Measurements from ENCODE around the gene ADGRB2. TPM values are rescaled to one million over a fixed set of nuclear protein-coding genes. Genes with fewer than 3 reads are reported as not detected.

The ADGRB2 gene
- total RNA-seq, 2 experiments from 2014 or later, result 4.0 to 11.4 TPM

DNA sequence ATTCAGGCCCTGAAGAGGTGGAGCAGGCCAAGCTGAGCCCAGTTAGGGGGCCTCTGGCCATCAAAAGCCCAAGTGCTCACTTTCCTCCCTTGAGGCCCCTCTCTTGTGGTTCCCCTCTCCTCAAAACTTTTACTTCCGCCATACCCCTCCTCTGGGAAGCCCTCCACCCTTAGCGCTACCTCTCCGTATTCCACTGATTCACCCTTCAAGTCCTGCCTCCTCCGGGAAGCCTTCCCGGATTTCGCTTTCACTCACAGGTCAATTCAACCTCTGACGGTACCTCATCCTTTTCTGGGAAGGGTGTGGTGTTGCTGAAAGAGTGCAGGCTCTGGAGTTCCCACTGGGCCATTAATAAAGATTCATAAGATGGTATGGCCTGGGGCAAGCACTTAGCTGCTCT lies 32.6 kb upstream of the ADGRB2 start:
- no peak for DNase-seq (ENCODE audit: low spot score)
- H4K20me1 ChIP-seq (ENCODE audit: insufficient read depth, low read length), result no peaks in the 10 kb centered on the region
- H3K4me2 ChIP-seq (ENCODE audit: low read length), result no peak overlapping the region
- no peak overlapping the region for H3K4me3 ChIP-seq (ENCODE audit: low read depth, low read length, poor library complexity, severe bottlenecking)
- BruUV-seq (replicated peaks), result no TSS peak
- no peaks in the 10 kb centered on the region for H3K36me3 ChIP-seq (ENCODE audit: insufficient read depth, low read length)
- POLR2A ChIA-PET, result interaction anchor here (0.6 kb wide), 1 partner anchor 91 kb away, joined by 3 read pairs; no protein-coding TSS in a partner anchor
- H3K79me2 ChIP-seq (ENCODE audit: insufficient read depth, low read depth, low read length), result no peaks in the 10 kb centered on the region
- CTCF ChIA-PET (ENCODE audit: unreplicated experiment), result no interaction called here
- H3K4me1 ChIP-seq (ENCODE audit: insufficient read depth, low read length, poor library complexity, severe bottlenecking), result peaks cover 11% of the 10 kb centered on the region
- no peak for TF ChIP-seq EZH2phosphoT487 (IDR thresholded peaks at IDR 0.05; ENCODE audit: borderline replicate concordance, low read depth, low read length)
- TF ChIP-seq, protein P1, sequence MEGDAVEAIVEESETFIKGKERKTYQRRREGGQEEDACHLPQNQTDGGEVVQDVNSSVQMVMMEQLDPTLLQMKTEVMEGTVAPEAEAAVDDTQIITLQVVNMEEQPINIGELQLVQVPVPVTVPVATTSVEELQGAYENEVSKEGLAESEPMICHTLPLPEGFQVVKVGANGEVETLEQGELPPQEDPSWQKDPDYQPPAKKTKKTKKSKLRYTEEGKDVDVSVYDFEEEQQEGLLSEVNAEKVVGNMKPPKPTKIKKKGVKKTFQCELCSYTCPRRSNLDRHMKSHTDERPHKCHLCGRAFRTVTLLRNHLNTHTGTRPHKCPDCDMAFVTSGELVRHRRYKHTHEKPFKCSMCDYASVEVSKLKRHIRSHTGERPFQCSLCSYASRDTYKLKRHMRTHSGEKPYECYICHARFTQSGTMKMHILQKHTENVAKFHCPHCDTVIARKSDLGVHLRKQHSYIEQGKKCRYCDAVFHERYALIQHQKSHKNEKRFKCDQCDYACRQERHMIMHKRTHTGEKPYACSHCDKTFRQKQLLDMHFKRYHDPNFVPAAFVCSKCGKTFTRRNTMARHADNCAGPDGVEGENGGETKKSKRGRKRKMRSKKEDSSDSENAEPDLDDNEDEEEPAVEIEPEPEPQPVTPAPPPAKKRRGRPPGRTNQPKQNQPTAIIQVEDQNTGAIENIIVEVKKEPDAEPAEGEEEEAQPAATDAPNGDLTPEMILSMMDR (conservative IDR thresholded peaks at IDR 0.05; ENCODE audit: low read length), result no peak
- H3K9me2 ChIP-seq (ENCODE audit: insufficient read depth, low read length), result no peaks in the 10 kb centered on the region
- H3K27ac ChIP-seq (ENCODE audit: low read depth, low read length, poor library complexity, severe bottlenecking), result no peak overlapping the region
- no peak overlapping the region for H2AFZ ChIP-seq (ENCODE audit: low read length)
- no peaks in the 10 kb centered on the region for H3K9me3 ChIP-seq (ENCODE audit: low read length)
- intact Hi-C loops (cut with micrococcal nuclease; ENCODE audit: unreplicated experiment), result no loop called here

- H3K4me1 ChIP-seq (ENCODE audit: insufficient read depth, low read length, poor library complexity, severe bottlenecking), result peaks cover 4% of the 10 kb centered on the region
- BruUV-seq (replicated peaks), result no TSS peak
- H3K4me2 ChIP-seq (ENCODE audit: low read length), result no peak overlapping the region
- no peaks in the 10 kb centered on the region for H3K9me2 ChIP-seq (ENCODE audit: insufficient read depth, low read length)
- H4K20me1 ChIP-seq (ENCODE audit: insufficient read depth, low read length), result no peaks in the 10 kb centered on the region
- no peak for TF ChIP-seq EZH2phosphoT487 (IDR thresholded peaks at IDR 0.05; ENCODE audit: borderline replicate concordance, low read depth, low read length)
- TF ChIP-seq, protein P1 (conservative IDR thresholded peaks at IDR 0.05; ENCODE audit: low read length), result no peak
- H3K9me3 ChIP-seq (ENCODE audit: low read length), result no peaks in the 10 kb centered on the region
- no peaks in the 10 kb centered on the region for H3K79me2 ChIP-seq (ENCODE audit: insufficient read depth, low read depth, low read length)
- intact Hi-C loops (cut with micrococcal nuclease; ENCODE audit: unreplicated experiment), result no loop called here
- POLR2A ChIA-PET, result no interaction called here
- no peak for DNase-seq (ENCODE audit: low spot score)
- no peak overlapping the region for H3K4me3 ChIP-seq (ENCODE audit: low read depth, low read length, poor library complexity, severe bottlenecking)
- H2AFZ ChIP-seq (ENCODE audit: low read length), result no peak overlapping the region
- no peaks in the 10 kb centered on the region for H3K36me3 ChIP-seq (ENCODE audit: insufficient read depth, low read length)
- no peak overlapping the region for H3K27ac ChIP-seq (ENCODE audit: low read depth, low read length, poor library complexity, severe bottlenecking)
- CTCF ChIA-PET (ENCODE audit: unreplicated experiment), result no interaction called here
Measured at GRCh38 chr1:31795801-31796621, 31.9 kb upstream of the ADGRB2 start.

DNA sequence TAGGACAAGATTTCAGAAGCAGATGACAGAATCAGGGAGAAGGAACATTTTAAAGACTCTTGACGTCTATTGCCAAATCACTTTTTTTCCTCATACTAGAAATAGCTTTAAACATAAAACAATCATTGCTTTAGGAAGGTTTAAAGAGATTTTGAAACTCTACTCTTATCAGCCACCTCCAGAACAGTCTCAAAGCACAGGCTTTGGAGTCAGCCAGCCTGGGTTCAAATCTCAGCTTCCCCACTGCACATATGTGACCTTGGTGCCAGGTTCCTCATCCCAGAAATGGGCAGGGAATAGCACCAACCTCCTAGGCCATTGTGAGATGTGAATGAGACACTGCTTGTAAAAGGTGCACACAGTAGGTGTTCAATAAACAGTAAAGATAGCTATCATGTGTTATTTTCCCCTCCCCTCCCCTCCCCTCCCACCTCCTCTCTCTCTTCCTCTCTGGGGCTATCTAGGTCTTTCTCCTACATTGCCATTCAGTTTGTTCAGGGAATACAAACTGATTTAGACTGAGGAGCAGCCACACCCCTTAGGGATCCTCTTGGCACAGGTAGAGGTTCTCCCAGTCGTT lies 31.0 kb upstream of the ADGRB2 start:
- no peaks in the 10 kb centered on the region for H4K20me1 ChIP-seq (ENCODE audit: insufficient read depth, low read length)
- CTCF ChIA-PET (ENCODE audit: unreplicated experiment), result no interaction called here
- H3K79me2 ChIP-seq (ENCODE audit: insufficient read depth, low read depth, low read length), result no peaks in the 10 kb centered on the region
- POLR2A ChIA-PET, result no interaction called here
- H3K36me3 ChIP-seq (ENCODE audit: insufficient read depth, low read length), result no peaks in the 10 kb centered on the region
- no peak overlapping the region for H2AFZ ChIP-seq (ENCODE audit: low read length)
- no peaks in the 10 kb centered on the region for H3K4me1 ChIP-seq (ENCODE audit: insufficient read depth, low read length, poor library complexity, severe bottlenecking)
- no peak overlapping the region for H3K4me3 ChIP-seq (ENCODE audit: low read depth, low read length, poor library complexity, severe bottlenecking)
- no peak overlapping the region for H3K27ac ChIP-seq (ENCODE audit: low read depth, low read length, poor library complexity, severe bottlenecking)
- intact Hi-C loops (cut with micrococcal nuclease; ENCODE audit: unreplicated experiment), result no loop called here
- no peaks in the 10 kb centered on the region for H3K9me3 ChIP-seq (ENCODE audit: low read length)
- DNase-seq (ENCODE audit: low spot score), result no peak
- H3K4me2 ChIP-seq (ENCODE audit: low read length), result no peak overlapping the region
- BruUV-seq (replicated peaks), result no TSS peak
- no peaks in the 10 kb centered on the region for H3K9me2 ChIP-seq (ENCODE audit: insufficient read depth, low read length)
- TF ChIP-seq, protein P1 (conservative IDR thresholded peaks at IDR 0.05; ENCODE audit: low read length), result no peak
- no peak for TF ChIP-seq EZH2phosphoT487 (IDR thresholded peaks at IDR 0.05; ENCODE audit: borderline replicate concordance, low read depth, low read length)

All from OCI-LY7 (cell line).